Psoas muscle (tissue), 8 donors: ENCODE results near the gene APBB2. TPM values are rescaled to one million over a fixed set of nuclear protein-coding genes. Genes with fewer than 3 reads are reported as not detected.

Experiments
- ATAC-seq, 4 donors: fragments of 200-7000 bp; cut with Tn5 transposase; one replicate each; pipeline ENCODE4 v1.9.1; 2020; ENCODE audit warnings: moderate library complexity in 3 of 4, mild to moderate bottlenecking in 2 of 4
- DNase-seq, 2 donors: peaks; one replicate each; pipeline ENCODE4 v3.0.0-alpha.2; 2020
- H3K27ac ChIP-seq: fragments of 200-600 bp; one replicate; pipeline ENCODE4 v1.8.0; 2022
- H3K27me3 ChIP-seq, 3 donors: fragments of 200-600 bp in 1 of 3; one replicate each; pipeline versions ENCODE4 v1.6.1 to v1.8.0; 2013 to 2022; ENCODE audit warnings: low read length in 2 of 3, mild to moderate bottlenecking in 2 of 3, moderate library complexity in 1 of 3; ENCODE audit not compliant: insufficient read depth in 3 of 3
- H3K36me3 ChIP-seq, 2 donors: fragments of 200-600 bp in 1 of 2; one replicate each; pipeline versions ENCODE4 v1.6.1 to v1.8.0; 2013 to 2022; ENCODE audit warnings: low read depth in 1 of 2, mild to moderate bottlenecking in 1 of 2, moderate library complexity in 1 of 2; ENCODE audit not compliant: insufficient read depth in 1 of 2
- H3K4me1 ChIP-seq: fragments of 200-600 bp; one replicate; pipeline ENCODE4 v1.8.0; 2022
- H3K4me3 ChIP-seq: fragments of 200-600 bp; one replicate; pipeline ENCODE4 v1.8.0; 2022; ENCODE audit warnings: mild to moderate bottlenecking
- H3K9me3 ChIP-seq: fragments of 200-600 bp; one replicate; pipeline ENCODE4 v1.8.0; 2022
- CTCF ChIP-seq: fragments of 200-600 bp; IDR thresholded peaks from one replicate; pipeline ENCODE4 v1.8.0; 2022; ENCODE audit warnings: antibody characterized with exemption
- WGBS, 3 donors: extraction: QIAGEN DNeasy Blood & Tissue Kit; methylation state at CpG; one replicate each; pipeline versions ENCODE4 v1.1.6 to v1.1.7; 2013; 5-methylcytosine and 5-hydroxymethylcytosine counted together
- intact Hi-C, 2 donors: fragments of 100-400 bp; cut with DNase I; formaldehyde crosslinking; loops; one replicate each; pipeline versions ENCODE4 v1.11.0 to v1.14.2; 2022
- polyA plus RNA-seq, 3 donors: library from polyadenylated mRNA; stranded (reverse); fragments of 200-250 nt; gene quantifications; one replicate each; pipeline ENCODE4 v1.2.3, GENCODE V29; 2013
- total RNA-seq, 4 donors: library from RNA; stranded (reverse); fragmentation: NEBNext Ultra II Directional in 2 of 4; extraction: Animal tissue kit (Norgen Biotek cat#: 25700) in 2 of 4; gene quantifications; one replicate each; pipeline versions ENCODE4 v1.2.1 to v1.2.4, GENCODE V29; 2021 to 2023
- donor health status: healthy with polysubstance abuse.
- donor health status: DM: no; HTN: no; CAD: no; lungs with moderate emphysema.
- donor health status: Bipolar disorder and iron deficiency.
- donor health status: healthy.
- donor health status: DM: yes; HTN: yes; CAD: no.
- donor health status: DM: no; HTN: no; CAD: no.
- donor health status: DM: no; HTN: no; CAD: no.
- donor health status: DM: yes; HTN: yes; CAD: no.

Gene APBB2
- total and polyA plus RNA-seq, 7 donors = 3.1 to 37.4 (median 11.3) TPM

DNA sequence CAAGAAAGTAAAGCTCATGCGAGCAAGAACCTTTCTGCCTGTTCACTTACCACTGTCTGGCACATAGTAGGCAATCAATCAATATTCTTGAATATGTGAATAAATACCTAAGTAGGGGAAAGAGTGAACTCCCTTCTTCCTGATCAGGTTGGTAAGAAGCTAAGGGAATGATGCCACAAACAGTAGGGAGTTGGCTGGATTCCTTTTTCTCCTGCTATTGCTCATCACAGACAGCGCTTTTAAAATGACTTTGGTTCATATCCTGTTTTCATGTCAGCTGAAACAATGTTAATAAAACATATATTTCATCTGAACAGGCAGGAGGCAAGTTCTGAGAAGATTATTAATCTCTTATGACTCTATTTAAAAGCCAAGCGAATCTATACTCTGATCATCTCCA lies 365.4 kb downstream of the APBB2 start:
- 84 to 95% (median 94%) methylated on average over 3 of the region's 3 CpGs for WGBS, 3 donors
- H3K9me3 ChIP-seq = no peaks in the 10 kb centered on the region
- ATAC-seq = no peak
- H3K4me3 ChIP-seq = no peak overlapping the region
- no peak for TF ChIP-seq CTCF
- intact Hi-C loops = loop anchor here in 1 of 2 donors (10.0 kb wide), 1 partner anchor 114 kb away; no protein-coding TSS in a partner anchor
- H3K4me1 ChIP-seq = peaks cover 15% of the 10 kb centered on the region
- no peaks in the 10 kb centered on the region for H3K27me3 ChIP-seq
- no peak overlapping the region for H3K27ac ChIP-seq
- DNase-seq = no peak
- H3K36me3 ChIP-seq = no peaks in the 10 kb centered on the region

GRCh38 chr4:40848251-40848650 lies 366.1 kb downstream of the APBB2 start:
- ATAC-seq (no peak), DNase-seq (no peak)
- TF ChIP-seq CTCF = no peak
- Histone ChIP-seq H3K4me3 (no peak overlapping the region), H3K27me3 (no peaks in the 10 kb centered on the region), H3K4me1 (peaks cover 17% of the 10 kb centered on the region), H3K27ac (no peak overlapping the region), H3K9me3 (no peaks in the 10 kb centered on the region), H3K36me3 (no peaks in the 10 kb centered on the region)
- intact Hi-C loops = loop anchor here in 1 of 2 donors (10.0 kb wide), 1 partner anchor 113 kb away; no protein-coding TSS in a partner anchor
- 71 to 81% (median 75%) methylated on average over 5 of the region's 5 CpGs for WGBS, 3 donors

- no peak for DNase-seq
- no peak for TF ChIP-seq CTCF
- Histone ChIP-seq H3K4me3 (no peak overlapping the region), H3K4me1 (peaks cover 23% of the 10 kb centered on the region), H3K27me3 (no peaks in the 10 kb centered on the region), H3K27ac (no peak overlapping the region), H3K36me3 (no peaks in the 10 kb centered on the region), H3K9me3 (no peaks in the 10 kb centered on the region)
- ATAC-seq = no peak
- 86 to 94% (median 93%) methylated on average over 5 of the region's 5 CpGs for WGBS, 3 donors
- intact Hi-C loops = loop anchor here in 1 of 2 donors (10.0 kb wide), 1 partner anchor 112 kb away; no protein-coding TSS in a partner anchor
Measured at GRCh38 chr4:40846532-40846931, 367.8 kb downstream of the APBB2 start.

GRCh38 chr4:40845154-40845835 lies 369.0 kb downstream of the APBB2 start:
- H3K27me3 ChIP-seq = no peaks in the 10 kb centered on the region
- peak overlapping the region; percentile 87 for H3K27ac ChIP-seq
- no peaks in the 10 kb centered on the region for H3K9me3 ChIP-seq
- no peak overlapping the region for H3K4me3 ChIP-seq
- no peaks in the 10 kb centered on the region for H3K36me3 ChIP-seq
- TF ChIP-seq CTCF = no peak
- intact Hi-C loops = loop anchor here in 1 of 2 donors (10.0 kb wide), 1 partner anchor 110 kb away; no protein-coding TSS in a partner anchor
- DNase-seq (no peak), ATAC-seq (peak in 3 of 4 donors; percentile 31 to 49 (median 34))
- peaks cover 23% of the 10 kb centered on the region for H3K4me1 ChIP-seq
- 21 to 32% (median 23%) methylated on average over 10 of the region's 10 CpGs for WGBS, 3 donors
